ENCODE data around the gene SORL1. TPM values are rescaled to one million over a fixed set of nuclear protein-coding genes. Genes with fewer than 3 reads are reported as not detected.
A peak's percentile ranks its signal among the peaks of the same experiment; 100 is the strongest.
"Not testable (repeated sequence)": the region's sequence is repeated elsewhere in the genome, so short reads cannot be mapped to it uniquely, and the experiment has no call there.

Gene SORL1
- polyA plus RNA-seq, 10 donors, result 0.99 to 6.8 (median 2.4) TPM

- no peak for DNase-seq
Measured at GRCh38 chr11:121476379-121477032, 24.4 kb downstream of the SORL1 start.

GRCh38 chr11:121478226-121478894 lies 26.2 kb downstream of the SORL1 start:
- DNase-seq, result no peak

- DNase-seq, result peak in 1 of 3 donors; percentile 25
Measured at GRCh38 chr11:121478895-121479697, 27.0 kb downstream of the SORL1 start.

- DNase-seq, result no peak
Measured at GRCh38 chr11:121479698-121480238, 27.7 kb downstream of the SORL1 start.

GRCh38 chr11:121481484-121482230 lies 29.5 kb downstream of the SORL1 start:
- DNase-seq, result not testable (repeated sequence)

GRCh38 chr11:121482231-121483129 lies 30.4 kb downstream of the SORL1 start:
- DNase-seq, result peak in 1 of 3 donors; percentile 25

GRCh38 chr11:121483805-121484480 lies 31.8 kb downstream of the SORL1 start:
- no peak for DNase-seq

GRCh38 chr11:121485216-121485615 lies 33.1 kb downstream of the SORL1 start:
- no peak for DNase-seq

- no peak for DNase-seq
Measured at GRCh38 chr11:121486054-121486453, 33.9 kb downstream of the SORL1 start.

- DNase-seq, result no peak
Measured at GRCh38 chr11:121487191-121487590, 35.1 kb downstream of the SORL1 start.

- DNase-seq, result no peak
Measured at GRCh38 chr11:121488170-121488569, 36.1 kb downstream of the SORL1 start.

- DNase-seq, result no peak
Measured at GRCh38 chr11:121488641-121489040, 36.5 kb downstream of the SORL1 start.

GRCh38 chr11:121489823-121490222 lies 37.7 kb downstream of the SORL1 start:
- DNase-seq, result no peak

- DNase-seq, result no peak
Measured at GRCh38 chr11:121494355-121495099, 42.4 kb downstream of the SORL1 start.

GRCh38 chr11:121497176-121497998 lies 45.3 kb downstream of the SORL1 start:
- no peak for DNase-seq

GRCh38 chr11:121499405-121499804 lies 47.3 kb downstream of the SORL1 start:
- DNase-seq, result no peak

- DNase-seq, result no peak
Measured at GRCh38 chr11:121500275-121500674, 48.2 kb downstream of the SORL1 start.

GRCh38 chr11:121500717-121501116 lies 48.6 kb downstream of the SORL1 start:
- no peak for DNase-seq

All from muscle of back (tissue), 11 donors.